Peyer's patch (tissue), 4 donors: ENCODE measurements around the gene YARS1.

Experiments
- POLR2A ChIP-seq, 2 donors: fragments of 450-650 bp; IDR thresholded peaks; one replicate each; pipeline ENCODE4 v1.5.1; 2017; ENCODE audit warnings: antibody characterized with exemption in 2 of 2, mild to moderate bottlenecking in 2 of 2, moderate library complexity in 2 of 2
- TF ChIP-seq, protein P1 (sequence below), 6 experiments: fragments of 450-650 bp in 4 of 6; fragments of 200-600 bp in 2 of 6; sonication (generic) in 1 of 6; IDR thresholded peaks; one replicate each; pipeline ENCODE4 v1.5.1; 2017 to 2019; ENCODE audit warnings: antibody characterized with exemption in 6 of 6, mild to moderate bottlenecking in 3 of 6, moderate library complexity in 1 of 6

DNA sequence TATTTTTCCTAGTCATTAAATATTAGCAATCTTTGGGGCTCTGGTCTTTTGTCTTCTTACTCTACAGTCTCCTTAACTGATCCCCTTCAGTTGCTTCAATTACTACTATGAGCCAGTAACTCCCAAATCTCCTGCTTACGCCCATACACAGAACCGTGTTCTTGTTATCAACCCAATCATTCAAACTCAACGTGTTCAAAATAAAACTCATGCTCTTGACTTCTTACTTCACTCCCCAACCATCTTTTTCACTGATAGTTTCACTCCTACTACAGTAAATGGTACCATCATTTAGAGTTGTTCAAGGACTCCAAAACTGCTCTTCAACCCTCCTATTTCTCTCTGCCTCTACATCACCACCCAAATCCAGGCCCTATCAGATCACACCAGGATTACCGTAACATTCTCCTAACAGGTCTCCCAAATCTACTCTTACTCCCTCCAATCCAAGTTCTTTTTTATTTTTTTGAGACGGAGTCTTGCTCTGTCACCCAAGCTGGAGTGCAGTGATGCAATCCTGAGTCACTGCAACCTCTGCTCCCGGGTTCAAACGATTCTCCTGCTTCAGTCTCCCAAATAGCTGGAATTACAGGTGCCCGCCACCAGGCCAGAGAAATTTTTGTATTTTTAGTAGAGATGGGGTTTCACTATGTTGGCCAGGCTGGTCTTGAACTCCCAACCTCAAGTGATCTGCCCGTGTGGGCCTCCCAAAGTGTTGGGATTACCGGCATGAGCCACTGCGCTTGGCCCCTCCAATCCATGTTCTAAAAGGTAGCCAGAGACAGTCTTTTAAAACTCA is 3.0 kb downstream of the YARS1 start:
- TF ChIP-seq, protein P1, sequence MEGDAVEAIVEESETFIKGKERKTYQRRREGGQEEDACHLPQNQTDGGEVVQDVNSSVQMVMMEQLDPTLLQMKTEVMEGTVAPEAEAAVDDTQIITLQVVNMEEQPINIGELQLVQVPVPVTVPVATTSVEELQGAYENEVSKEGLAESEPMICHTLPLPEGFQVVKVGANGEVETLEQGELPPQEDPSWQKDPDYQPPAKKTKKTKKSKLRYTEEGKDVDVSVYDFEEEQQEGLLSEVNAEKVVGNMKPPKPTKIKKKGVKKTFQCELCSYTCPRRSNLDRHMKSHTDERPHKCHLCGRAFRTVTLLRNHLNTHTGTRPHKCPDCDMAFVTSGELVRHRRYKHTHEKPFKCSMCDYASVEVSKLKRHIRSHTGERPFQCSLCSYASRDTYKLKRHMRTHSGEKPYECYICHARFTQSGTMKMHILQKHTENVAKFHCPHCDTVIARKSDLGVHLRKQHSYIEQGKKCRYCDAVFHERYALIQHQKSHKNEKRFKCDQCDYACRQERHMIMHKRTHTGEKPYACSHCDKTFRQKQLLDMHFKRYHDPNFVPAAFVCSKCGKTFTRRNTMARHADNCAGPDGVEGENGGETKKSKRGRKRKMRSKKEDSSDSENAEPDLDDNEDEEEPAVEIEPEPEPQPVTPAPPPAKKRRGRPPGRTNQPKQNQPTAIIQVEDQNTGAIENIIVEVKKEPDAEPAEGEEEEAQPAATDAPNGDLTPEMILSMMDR (IDR thresholded peaks at IDR 0.05): no peak
- no peak for TF ChIP-seq POLR2A (IDR thresholded peaks at IDR 0.05)
